ENCODE measurements around the gene DPP4. TPM values are rescaled to one million over a fixed set of nuclear protein-coding genes. Genes with fewer than 3 reads are reported as not detected.

DPP4 gene
- total and polyA plus RNA-seq, 4 experiments from 2014 or later = 38.5 to 124 (median 72.5) TPM

- Mint-ChIP-seq H3K9me3 (peaks cover 0 to 12% (median 11%) of the 10 kb centered on the region in 8 donors), H3K27me3 (no peaks in the 10 kb centered on the region), H3K27ac (no peak overlapping the region), H3K36me3 (peaks cover 0 to 1% of the 10 kb centered on the region in 2 donors), H3K4me3 (no peak overlapping the region), H3K4me1 (peaks cover 0 to 10% (median 3%) of the 10 kb centered on the region in 4 donors)
- H3K27ac ChIP-seq (ENCODE audit: low read depth, low read length) = no peak overlapping the region
- H3K27me3 ChIP-seq (ENCODE audit: insufficient read depth, low read length) = no peaks in the 10 kb centered on the region
- H3K4me3 ChIP-seq (ENCODE audit: low read length in 2 of 2) = no peak overlapping the region
- ChIA-PET POLR2A (ENCODE audit: partially characterized antibody) (no interaction called here), CTCF (ENCODE audit: partially characterized antibody) (interaction anchor here (1.0 kb wide), 1 partner anchor 527 kb away, joined by 3 read pairs; no protein-coding TSS in a partner anchor)
- no peak for DNase-seq
- no peaks in the 10 kb centered on the region for H3K36me3 ChIP-seq (ENCODE audit: insufficient read depth, low read length)
- H3K4me1 ChIP-seq (ENCODE audit: insufficient read depth, low read length) = no peaks in the 10 kb centered on the region
- no peaks in the 10 kb centered on the region for H3K9me3 ChIP-seq (ENCODE audit: control insufficient read depth in 1 of 2, low read length in 2 of 2)
- intact Hi-C loops (cut with micrococcal nuclease) = no loop called here
Measured at GRCh38 chr2:162113088-162113775, 39.2 kb upstream of the DPP4 start.

- no peak for DNase-seq
- Histone ChIP-seq H3K36me3 (ENCODE audit: insufficient read depth, low read length) (no peaks in the 10 kb centered on the region), H3K27me3 (ENCODE audit: insufficient read depth, low read length) (no peaks in the 10 kb centered on the region), H3K9me3 (ENCODE audit: control insufficient read depth in 1 of 2, low read length in 2 of 2) (no peaks in the 10 kb centered on the region), H3K4me1 (ENCODE audit: insufficient read depth, low read length) (no peaks in the 10 kb centered on the region), H3K4me3 (ENCODE audit: low read length in 2 of 2) (no peak overlapping the region), H3K27ac (ENCODE audit: low read depth, low read length) (no peak overlapping the region)
- no peak overlapping the region for H3K27ac Mint-ChIP-seq
- no peak overlapping the region for H3K4me3 Mint-ChIP-seq
- H3K27me3 Mint-ChIP-seq = no peaks in the 10 kb centered on the region
- peaks cover 0 to 12% (median 11%) of the 10 kb centered on the region in 8 donors for H3K9me3 Mint-ChIP-seq
- H3K36me3 Mint-ChIP-seq = peaks cover 0 to 1% of the 10 kb centered on the region in 2 donors
- peaks cover 0 to 10% (median 4%) of the 10 kb centered on the region in 4 donors for H3K4me1 Mint-ChIP-seq
- intact Hi-C loops (cut with micrococcal nuclease) = no loop called here
- ChIA-PET POLR2A (ENCODE audit: partially characterized antibody) (no interaction called here), CTCF (ENCODE audit: partially characterized antibody) (no interaction called here)
Measured at GRCh38 chr2:162111958-162112850, 38.2 kb upstream of the DPP4 start.

GRCh38 chr2:162107361-162107901 is 33.4 kb upstream of the DPP4 start:
- H3K4me1 ChIP-seq (ENCODE audit: insufficient read depth, low read length) = no peaks in the 10 kb centered on the region
- H3K27ac ChIP-seq (ENCODE audit: low read depth, low read length) = no peak overlapping the region
- peaks cover 0 to 2% (median 0%) of the 10 kb centered on the region in 4 donors for H3K4me1 Mint-ChIP-seq
- no peaks in the 10 kb centered on the region for H3K36me3 ChIP-seq (ENCODE audit: insufficient read depth, low read length)
- H3K27me3 Mint-ChIP-seq = peaks cover 0 to 2% of the 10 kb centered on the region in 2 donors
- H3K9me3 ChIP-seq (ENCODE audit: control insufficient read depth in 1 of 2, low read length in 2 of 2) = no peaks in the 10 kb centered on the region
- no peaks in the 10 kb centered on the region for H3K9me3 Mint-ChIP-seq
- H3K4me3 ChIP-seq (ENCODE audit: low read length in 2 of 2) = no peak overlapping the region
- no peak for DNase-seq
- ChIA-PET POLR2A (ENCODE audit: partially characterized antibody) (no interaction called here), CTCF (ENCODE audit: partially characterized antibody) (no interaction called here)
- H3K4me3 Mint-ChIP-seq = no peak overlapping the region
- H3K36me3 Mint-ChIP-seq = no peaks in the 10 kb centered on the region
- H3K27me3 ChIP-seq (ENCODE audit: insufficient read depth, low read length) = no peaks in the 10 kb centered on the region
- intact Hi-C loops (cut with micrococcal nuclease) = no loop called here
- H3K27ac Mint-ChIP-seq = no peak overlapping the region

- no peak for DNase-seq
- no peaks in the 10 kb centered on the region for H3K36me3 ChIP-seq (ENCODE audit: insufficient read depth, low read length)
- CTCF ChIA-PET (ENCODE audit: partially characterized antibody) = interaction anchor here (1.8 kb wide), 1 partner anchor 47 kb away, joined by 4 read pairs; no protein-coding TSS in a partner anchor
- peaks cover 0 to 2% (median 0%) of the 10 kb centered on the region in 4 donors for H3K4me1 Mint-ChIP-seq
- H3K9me3 ChIP-seq (ENCODE audit: control insufficient read depth in 1 of 2, low read length in 2 of 2) = no peaks in the 10 kb centered on the region
- H3K27me3 ChIP-seq (ENCODE audit: insufficient read depth, low read length) = no peaks in the 10 kb centered on the region
- H3K27ac ChIP-seq (ENCODE audit: low read depth, low read length) = no peak overlapping the region
- no peaks in the 10 kb centered on the region for H3K36me3 Mint-ChIP-seq
- no peak overlapping the region for H3K4me3 ChIP-seq (ENCODE audit: low read length in 2 of 2)
- H3K4me3 Mint-ChIP-seq = no peak overlapping the region
- no peaks in the 10 kb centered on the region for H3K9me3 Mint-ChIP-seq
- H3K4me1 ChIP-seq (ENCODE audit: insufficient read depth, low read length) = no peaks in the 10 kb centered on the region
- H3K27ac Mint-ChIP-seq = no peak overlapping the region
- peaks cover 0 to 2% of the 10 kb centered on the region in 2 donors for H3K27me3 Mint-ChIP-seq
- intact Hi-C loops (cut with micrococcal nuclease) = no loop called here
- POLR2A ChIA-PET (ENCODE audit: partially characterized antibody) = no interaction called here
Measured at GRCh38 chr2:162106746-162107145, 32.7 kb upstream of the DPP4 start.

GRCh38 chr2:162106146-162106551 is 32.1 kb upstream of the DPP4 start:
- no peaks in the 10 kb centered on the region for H3K36me3 Mint-ChIP-seq
- no peak overlapping the region for H3K27ac Mint-ChIP-seq
- peaks cover 0 to 2% of the 10 kb centered on the region in 2 donors for H3K27me3 Mint-ChIP-seq
- H3K4me3 Mint-ChIP-seq = no peak overlapping the region
- no peak overlapping the region for H3K4me3 ChIP-seq (ENCODE audit: low read length in 2 of 2)
- H3K4me1 Mint-ChIP-seq = peaks cover 0 to 2% (median 0%) of the 10 kb centered on the region in 4 donors
- no peaks in the 10 kb centered on the region for H3K9me3 ChIP-seq (ENCODE audit: control insufficient read depth in 1 of 2, low read length in 2 of 2)
- POLR2A ChIA-PET (ENCODE audit: partially characterized antibody) = no interaction called here
- DNase-seq = no peak
- H3K9me3 Mint-ChIP-seq = peaks cover 0 to under 1% (median 0%) of the 10 kb centered on the region in 8 donors
- no peaks in the 10 kb centered on the region for H3K36me3 ChIP-seq (ENCODE audit: insufficient read depth, low read length)
- H3K4me1 ChIP-seq (ENCODE audit: insufficient read depth, low read length) = no peaks in the 10 kb centered on the region
- H3K27me3 ChIP-seq (ENCODE audit: insufficient read depth, low read length) = no peaks in the 10 kb centered on the region
- H3K27ac ChIP-seq (ENCODE audit: low read depth, low read length) = no peak overlapping the region
- intact Hi-C loops (cut with micrococcal nuclease) = no loop called here
- CTCF ChIA-PET (ENCODE audit: partially characterized antibody) = interaction anchor here (0.6 to 1.8 kb wide), 2 partner anchors 48 to 845 kb away, joined by 3 to 4 read pairs; no protein-coding TSS in a partner anchor

GRCh38 chr2:162103443-162104009 is 29.5 kb upstream of the DPP4 start:
- H3K27me3 Mint-ChIP-seq = peaks cover 0 to 2% of the 10 kb centered on the region in 2 donors
- Histone ChIP-seq H3K36me3 (ENCODE audit: insufficient read depth, low read length) (no peaks in the 10 kb centered on the region), H3K4me1 (ENCODE audit: insufficient read depth, low read length) (no peaks in the 10 kb centered on the region), H3K9me3 (ENCODE audit: control insufficient read depth in 1 of 2, low read length in 2 of 2) (no peaks in the 10 kb centered on the region), H3K27ac (ENCODE audit: low read depth, low read length) (no peak overlapping the region), H3K4me3 (ENCODE audit: low read length in 2 of 2) (no peak overlapping the region), H3K27me3 (ENCODE audit: insufficient read depth, low read length) (no peaks in the 10 kb centered on the region)
- no peaks in the 10 kb centered on the region for H3K36me3 Mint-ChIP-seq
- H3K4me3 Mint-ChIP-seq = no peak overlapping the region
- intact Hi-C loops (cut with micrococcal nuclease) = no loop called here
- POLR2A ChIA-PET (ENCODE audit: partially characterized antibody) = no interaction called here
- peaks cover 0 to 2% (median 0%) of the 10 kb centered on the region in 4 donors for H3K4me1 Mint-ChIP-seq
- peak overlapping the region in 1 of 7 donors; percentile 66 for H3K27ac Mint-ChIP-seq
- CTCF ChIA-PET (ENCODE audit: partially characterized antibody) = no interaction called here
- no peak for DNase-seq
- H3K9me3 Mint-ChIP-seq = peaks cover 0 to 2% (median 0%) of the 10 kb centered on the region in 8 donors

- Mint-ChIP-seq H3K4me1 (no peaks in the 10 kb centered on the region), H3K27ac (no peak overlapping the region), H3K4me3 (no peak overlapping the region), H3K36me3 (no peaks in the 10 kb centered on the region), H3K27me3 (peaks cover 0 to 8% of the 10 kb centered on the region in 2 donors), H3K9me3 (peaks cover 0 to 4% (median 0%) of the 10 kb centered on the region in 8 donors)
- intact Hi-C loops (cut with micrococcal nuclease) = no loop called here
- Histone ChIP-seq H3K4me1 (ENCODE audit: insufficient read depth, low read length) (no peaks in the 10 kb centered on the region), H3K36me3 (ENCODE audit: insufficient read depth, low read length) (no peaks in the 10 kb centered on the region), H3K9me3 (ENCODE audit: control insufficient read depth in 1 of 2, low read length in 2 of 2) (no peaks in the 10 kb centered on the region), H3K27me3 (ENCODE audit: insufficient read depth, low read length) (no peaks in the 10 kb centered on the region), H3K4me3 (ENCODE audit: low read length in 2 of 2) (no peak overlapping the region), H3K27ac (ENCODE audit: low read depth, low read length) (no peak overlapping the region)
- DNase-seq = no peak
- POLR2A ChIA-PET (ENCODE audit: partially characterized antibody) = no interaction called here
- CTCF ChIA-PET (ENCODE audit: partially characterized antibody) = interaction anchor here (1.0 kb wide), 2 partner anchors 8 to 9 kb away, joined by 3 to 4 read pairs; no protein-coding TSS in a partner anchor
Measured at GRCh38 chr2:162100579-162100978, 26.6 kb upstream of the DPP4 start.

Measured in CD4-positive, alpha-beta memory T cell (primary cell).